ENCODE measurements around the gene ERBB2.

The ERBB2 gene

DNA sequence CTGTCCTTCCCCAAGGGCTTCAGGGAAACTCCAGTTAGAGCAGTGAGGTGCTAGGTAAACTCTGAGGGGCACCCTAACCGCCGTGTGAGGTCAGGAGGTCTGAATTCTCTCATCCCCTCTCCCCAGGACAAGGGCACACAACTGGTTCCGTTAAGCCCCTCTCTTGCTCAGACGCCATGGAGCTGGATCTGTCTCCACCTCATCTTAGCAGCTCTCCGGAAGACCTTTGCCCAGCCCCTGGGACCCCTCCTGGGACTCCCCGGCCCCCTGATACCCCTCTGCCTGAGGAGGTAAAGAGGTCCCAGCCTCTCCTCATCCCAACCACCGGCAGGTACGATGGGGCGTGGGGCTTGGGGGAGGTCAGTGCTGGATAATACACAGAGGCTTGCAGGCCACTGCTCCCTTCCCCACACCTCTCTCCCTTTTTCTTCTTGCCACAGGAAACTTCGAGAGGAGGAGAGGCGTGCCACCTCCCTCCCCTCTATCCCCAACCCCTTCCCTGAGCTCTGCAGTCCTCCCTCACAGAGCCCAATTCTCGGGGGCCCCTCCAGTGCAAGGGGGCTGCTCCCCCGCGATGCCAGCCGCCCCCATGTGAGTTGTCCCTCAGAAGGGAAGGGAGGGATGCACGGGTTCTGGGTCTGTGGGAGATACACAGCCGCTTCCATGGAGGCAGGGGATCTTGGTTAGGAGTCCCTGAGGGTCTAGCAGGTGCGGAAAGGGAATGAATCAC lies 42.4 kb downstream of the ERBB2 start:
- CTCF ChIA-PET = interaction anchor here (0.9 to 1.9 kb wide), 4 partner anchors 11 to 121 kb away, joined by 3 to 8 read pairs (median 4); partner anchors contain the start of gene MIEN1
- TF ChIP-seq, protein P1, sequence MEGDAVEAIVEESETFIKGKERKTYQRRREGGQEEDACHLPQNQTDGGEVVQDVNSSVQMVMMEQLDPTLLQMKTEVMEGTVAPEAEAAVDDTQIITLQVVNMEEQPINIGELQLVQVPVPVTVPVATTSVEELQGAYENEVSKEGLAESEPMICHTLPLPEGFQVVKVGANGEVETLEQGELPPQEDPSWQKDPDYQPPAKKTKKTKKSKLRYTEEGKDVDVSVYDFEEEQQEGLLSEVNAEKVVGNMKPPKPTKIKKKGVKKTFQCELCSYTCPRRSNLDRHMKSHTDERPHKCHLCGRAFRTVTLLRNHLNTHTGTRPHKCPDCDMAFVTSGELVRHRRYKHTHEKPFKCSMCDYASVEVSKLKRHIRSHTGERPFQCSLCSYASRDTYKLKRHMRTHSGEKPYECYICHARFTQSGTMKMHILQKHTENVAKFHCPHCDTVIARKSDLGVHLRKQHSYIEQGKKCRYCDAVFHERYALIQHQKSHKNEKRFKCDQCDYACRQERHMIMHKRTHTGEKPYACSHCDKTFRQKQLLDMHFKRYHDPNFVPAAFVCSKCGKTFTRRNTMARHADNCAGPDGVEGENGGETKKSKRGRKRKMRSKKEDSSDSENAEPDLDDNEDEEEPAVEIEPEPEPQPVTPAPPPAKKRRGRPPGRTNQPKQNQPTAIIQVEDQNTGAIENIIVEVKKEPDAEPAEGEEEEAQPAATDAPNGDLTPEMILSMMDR (IDR thresholded peaks at IDR 0.05; ENCODE audit: control extremely low read depth, extremely low read depth, low read depth, missing control alignments) = no peak
- DNase-seq (ENCODE audit: extremely low spot score) = no peak
- POLR2A ChIA-PET = no interaction called here

DNA sequence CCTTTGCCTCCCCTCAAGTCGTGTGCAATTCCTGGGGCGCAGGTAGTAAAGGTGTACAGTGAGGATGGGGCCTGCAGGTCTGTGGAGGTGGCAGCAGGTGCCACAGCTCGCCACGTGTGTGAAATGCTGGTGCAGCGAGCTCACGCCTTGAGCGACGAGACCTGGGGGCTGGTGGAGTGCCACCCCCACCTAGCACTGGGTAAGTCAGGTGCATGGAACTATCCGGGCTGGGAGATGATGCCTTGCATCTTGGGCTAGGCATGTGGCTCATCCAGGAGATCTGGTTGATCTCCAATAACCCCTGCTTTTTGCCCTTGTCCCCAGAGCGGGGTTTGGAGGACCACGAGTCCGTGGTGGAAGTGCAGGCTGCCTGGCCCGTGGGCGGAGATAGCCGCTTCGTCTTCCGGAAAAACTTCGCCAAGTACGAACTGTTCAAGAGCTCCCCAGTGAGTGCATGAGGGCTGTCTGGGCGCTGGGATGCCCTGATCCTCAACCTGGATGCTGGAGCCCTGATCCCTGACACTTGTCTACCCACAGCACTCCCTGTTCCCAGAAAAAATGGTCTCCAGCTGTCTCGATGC lies 43.1 kb downstream of the ERBB2 start:
- POLR2A ChIA-PET = no interaction called here
- CTCF ChIA-PET = interaction anchor here (0.9 to 1.9 kb wide), 4 partner anchors 10 to 121 kb away, joined by 3 to 8 read pairs (median 4); partner anchors contain the start of gene MIEN1
- DNase-seq (ENCODE audit: extremely low spot score) = no peak
- TF ChIP-seq, protein P1 (IDR thresholded peaks at IDR 0.05; ENCODE audit: control extremely low read depth, extremely low read depth, low read depth, missing control alignments) = no peak

GRCh38 chr17:39744075-39744835 lies 44.4 kb downstream of the ERBB2 start:
- POLR2A ChIA-PET = interaction anchor here (0.6 kb wide), 1 partner anchor 15 kb away, joined by 4 read pairs; no protein-coding TSS in a partner anchor
- CTCF ChIA-PET = interaction anchor here (0.7 to 2.1 kb wide), 5 partner anchors 9 to 123 kb away, joined by 3 to 15 read pairs (median 5); partner anchors contain the start of gene MIEN1
- TF ChIP-seq, protein P1 (IDR thresholded peaks at IDR 0.05; ENCODE audit: control extremely low read depth, extremely low read depth, low read depth, missing control alignments) = no peak
- DNase-seq (ENCODE audit: extremely low spot score) = no peak

- no peak for DNase-seq (ENCODE audit: extremely low spot score)
- ChIA-PET CTCF (interaction anchor here (0.7 to 2.1 kb wide), 3 partner anchors 14 to 123 kb away, joined by 3 to 15 read pairs (median 5); partner anchors contain the start of gene MIEN1), POLR2A (no interaction called here)
- TF ChIP-seq, protein P1 (IDR thresholded peaks at IDR 0.05; ENCODE audit: control extremely low read depth, extremely low read depth, low read depth, missing control alignments) = no peak
Measured at GRCh38 chr17:39744836-39745215, 45.0 kb downstream of the ERBB2 start.

DNA sequence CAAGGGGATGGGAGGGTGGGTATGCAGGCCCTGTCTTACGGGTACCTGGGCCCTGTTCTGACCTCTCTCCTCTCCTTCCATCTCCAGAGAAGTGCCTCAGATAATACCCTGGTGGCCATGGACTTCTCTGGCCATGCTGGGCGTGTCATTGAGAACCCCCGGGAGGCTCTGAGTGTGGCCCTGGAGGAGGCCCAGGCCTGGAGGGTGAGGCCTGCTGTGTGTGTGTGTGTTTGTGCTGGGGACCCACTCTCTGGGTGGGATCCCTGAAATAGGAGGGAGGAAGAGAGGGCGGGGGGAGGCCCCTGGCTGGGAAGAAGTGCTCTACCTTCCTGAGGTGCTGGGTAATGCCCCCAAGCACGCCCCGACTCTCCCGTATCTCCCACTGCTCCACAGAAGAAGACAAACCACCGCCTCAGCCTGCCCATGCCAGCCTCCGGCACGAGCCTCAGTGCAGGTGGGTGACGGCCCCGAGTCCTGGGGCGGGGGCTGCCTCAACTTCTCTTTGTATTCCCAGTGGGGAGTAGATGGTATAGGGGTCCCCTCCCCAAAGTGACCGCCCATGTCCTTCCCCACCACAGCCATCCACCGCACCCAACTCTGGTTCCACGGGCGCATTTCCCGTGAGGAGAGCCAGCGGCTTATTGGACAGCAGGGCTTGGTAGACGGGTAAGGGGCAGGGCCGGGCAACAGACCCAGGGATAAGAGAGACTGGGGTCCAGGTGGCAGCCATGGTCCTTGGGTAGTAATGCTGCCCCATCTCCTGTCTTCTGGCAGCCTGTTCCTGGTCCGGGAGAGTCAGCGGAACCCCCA lies 45.7 kb downstream of the ERBB2 start:
- no peak for DNase-seq (ENCODE audit: extremely low spot score)
- ChIA-PET CTCF (interaction anchor here (0.8 to 2.1 kb wide), 3 partner anchors 15 to 124 kb away, joined by 5 to 15 read pairs (median 5); partner anchors contain the start of gene MIEN1), POLR2A (no interaction called here)
- TF ChIP-seq, protein P1 (IDR thresholded peaks at IDR 0.05; ENCODE audit: control extremely low read depth, extremely low read depth, low read depth, missing control alignments) = no peak
